GM12874 (cell line): ENCODE measurements around the gene DNAJA4.

ENCODE experiments used
- TF ChIP-seq, protein P1 (sequence below): IDR thresholded peaks from 2 replicates; pipeline ENCODE4 v1.5.1; 2011; ENCODE audit warnings: low read depth, mild to moderate bottlenecking, control low read depth, low read length, moderate library complexity; ENCODE audit not compliant: insufficient read depth

DNAJA4 gene

DNA sequence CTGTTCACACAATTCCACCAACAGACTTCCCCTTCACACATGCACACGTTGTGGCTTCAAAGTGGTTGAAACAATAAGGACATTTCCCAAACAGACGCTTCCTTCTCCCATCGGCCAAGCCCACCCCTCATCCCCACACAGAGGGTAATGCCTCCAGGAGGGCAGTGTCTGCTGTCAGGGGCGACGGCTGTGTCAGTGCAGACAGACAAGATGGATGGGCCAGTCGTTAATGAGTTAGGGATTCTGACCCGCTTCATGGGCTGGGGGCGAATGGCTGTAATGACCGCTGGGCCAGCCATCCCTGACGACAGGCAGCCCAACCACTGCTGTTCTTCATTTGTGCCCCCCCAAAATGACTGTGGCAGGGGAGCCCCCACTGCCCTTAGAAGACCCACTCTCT, 55.2 kb downstream of the DNAJA4 start:
- TF ChIP-seq, protein P1, sequence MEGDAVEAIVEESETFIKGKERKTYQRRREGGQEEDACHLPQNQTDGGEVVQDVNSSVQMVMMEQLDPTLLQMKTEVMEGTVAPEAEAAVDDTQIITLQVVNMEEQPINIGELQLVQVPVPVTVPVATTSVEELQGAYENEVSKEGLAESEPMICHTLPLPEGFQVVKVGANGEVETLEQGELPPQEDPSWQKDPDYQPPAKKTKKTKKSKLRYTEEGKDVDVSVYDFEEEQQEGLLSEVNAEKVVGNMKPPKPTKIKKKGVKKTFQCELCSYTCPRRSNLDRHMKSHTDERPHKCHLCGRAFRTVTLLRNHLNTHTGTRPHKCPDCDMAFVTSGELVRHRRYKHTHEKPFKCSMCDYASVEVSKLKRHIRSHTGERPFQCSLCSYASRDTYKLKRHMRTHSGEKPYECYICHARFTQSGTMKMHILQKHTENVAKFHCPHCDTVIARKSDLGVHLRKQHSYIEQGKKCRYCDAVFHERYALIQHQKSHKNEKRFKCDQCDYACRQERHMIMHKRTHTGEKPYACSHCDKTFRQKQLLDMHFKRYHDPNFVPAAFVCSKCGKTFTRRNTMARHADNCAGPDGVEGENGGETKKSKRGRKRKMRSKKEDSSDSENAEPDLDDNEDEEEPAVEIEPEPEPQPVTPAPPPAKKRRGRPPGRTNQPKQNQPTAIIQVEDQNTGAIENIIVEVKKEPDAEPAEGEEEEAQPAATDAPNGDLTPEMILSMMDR, result no peak

DNA sequence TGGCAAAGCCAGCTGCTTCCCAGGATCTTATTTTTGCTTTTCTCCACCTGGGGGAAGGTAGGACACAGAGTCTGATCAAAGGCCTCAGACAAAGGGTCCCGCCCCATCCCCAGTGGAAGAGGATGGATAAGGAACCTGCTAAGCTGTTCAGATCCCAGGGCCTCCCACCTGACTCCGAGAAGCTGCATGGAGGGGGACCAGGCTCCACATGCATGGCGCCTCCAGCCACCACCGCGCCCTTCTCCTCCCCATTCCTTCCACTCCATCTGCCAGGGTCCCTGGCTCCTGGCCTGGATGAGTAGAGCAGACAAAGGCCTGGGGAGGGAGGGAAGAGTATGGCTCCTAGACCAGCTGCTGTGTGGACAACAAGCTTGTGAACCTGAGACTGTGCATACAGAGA, 55.8 kb downstream of the DNAJA4 start:
- TF ChIP-seq, protein P1, result no peak

DNA sequence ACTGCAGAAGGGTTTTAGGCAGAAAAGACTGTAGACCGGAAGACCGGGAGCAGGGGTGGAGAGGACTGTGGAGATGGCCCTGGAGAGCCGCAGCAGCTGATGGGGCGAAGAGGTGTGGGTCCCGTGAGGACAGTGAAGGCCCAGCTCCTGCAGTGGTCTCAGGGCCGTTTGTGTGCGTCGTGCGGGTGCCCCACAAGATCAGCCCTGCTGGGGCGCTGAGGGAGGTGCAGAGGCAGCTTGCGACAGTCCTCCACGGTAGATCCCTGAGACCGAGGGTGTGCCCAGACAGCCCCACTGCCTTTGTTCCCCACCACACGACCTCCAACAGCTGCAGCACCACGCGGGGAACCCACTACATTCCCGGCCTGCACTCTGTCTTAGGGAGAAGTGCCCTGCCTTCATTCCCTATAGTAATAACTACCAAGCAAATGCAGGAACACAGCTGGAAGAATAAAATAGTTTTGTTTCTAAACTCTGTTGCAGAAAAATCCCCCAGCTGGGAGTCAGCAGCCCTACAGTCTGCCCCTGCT, 56.7 kb downstream of the DNAJA4 start:
- TF ChIP-seq, protein P1, result no peak

DNA sequence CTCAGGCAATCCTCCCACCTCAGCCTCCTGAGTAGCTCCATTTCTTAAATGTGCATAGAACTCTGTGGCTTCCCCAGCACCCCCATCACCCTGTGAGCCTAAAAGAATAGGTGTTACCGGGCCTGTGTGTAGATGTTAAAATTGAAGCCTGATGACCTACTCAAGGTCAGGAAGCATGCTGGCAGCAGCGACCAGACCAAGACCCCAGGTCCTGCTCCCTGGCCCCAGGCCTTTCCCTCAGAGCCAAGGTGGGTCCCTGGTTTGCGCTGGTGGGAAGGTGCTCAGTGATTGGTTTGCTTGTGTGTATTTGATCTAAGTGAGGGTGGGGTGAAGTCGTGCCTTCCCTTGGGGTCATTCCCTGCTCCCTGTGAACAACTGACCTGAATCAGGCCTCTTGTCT, 57.4 kb downstream of the DNAJA4 start:
- TF ChIP-seq, protein P1, result no peak

DNA sequence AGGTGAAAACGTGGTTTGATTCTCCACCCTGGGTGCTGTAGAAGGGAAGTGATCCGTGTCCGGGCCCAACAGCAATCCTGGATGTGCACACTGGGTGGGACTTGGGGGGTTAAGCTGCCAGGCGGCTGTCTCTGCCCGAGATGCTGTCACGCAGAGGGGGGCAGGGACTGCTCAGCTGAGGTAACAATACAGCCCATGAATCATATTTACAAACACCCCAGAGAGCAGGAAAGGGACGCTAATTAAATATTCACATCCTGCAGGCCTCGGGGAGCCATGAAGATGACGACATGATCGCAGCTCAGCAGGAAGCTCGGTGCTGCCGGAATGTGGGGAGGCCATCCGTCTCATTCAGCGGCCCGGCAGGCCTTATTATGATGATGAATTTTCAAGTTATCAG, 57.9 kb downstream of the DNAJA4 start:
- TF ChIP-seq, protein P1, result no peak

DNA sequence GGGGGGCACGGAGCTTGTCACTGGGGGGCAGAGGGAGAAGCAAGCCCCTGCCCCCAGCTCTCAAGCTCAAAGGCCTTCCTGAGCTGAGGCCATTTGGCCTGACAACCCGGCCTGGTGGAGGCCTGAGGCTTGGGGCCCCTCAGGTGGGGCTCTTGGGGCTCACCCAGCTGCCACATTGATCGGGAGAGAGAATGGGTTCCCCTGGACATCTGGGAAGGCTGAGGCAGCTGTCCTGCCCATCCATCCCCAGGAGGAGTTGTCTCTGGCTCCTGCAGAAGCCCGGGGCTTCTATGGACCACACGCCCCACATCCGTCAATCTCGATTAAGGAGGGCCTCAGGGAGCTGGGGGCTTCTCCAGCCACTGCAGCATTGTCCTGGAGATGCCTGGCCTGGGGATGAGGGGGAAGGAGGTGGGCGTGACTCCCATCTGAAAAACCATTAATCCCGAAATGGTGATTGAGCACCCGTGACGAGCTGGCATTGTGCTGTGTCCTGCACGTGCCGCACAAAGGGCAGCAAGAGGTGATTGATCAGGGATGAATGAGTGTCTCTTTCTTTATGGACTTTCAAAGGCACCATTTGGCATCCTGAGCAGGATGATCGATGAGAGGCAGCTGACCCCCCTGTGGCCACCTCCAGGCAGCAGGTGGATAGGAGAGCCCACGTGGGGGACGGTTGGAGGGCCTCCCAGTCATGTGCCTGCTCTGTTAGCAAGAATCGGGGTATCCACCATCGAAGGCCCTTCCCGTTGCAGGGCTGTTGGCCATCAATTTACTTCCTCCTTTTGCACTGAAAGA, 58.6 kb downstream of the DNAJA4 start:
- TF ChIP-seq, protein P1, result no peak

DNA sequence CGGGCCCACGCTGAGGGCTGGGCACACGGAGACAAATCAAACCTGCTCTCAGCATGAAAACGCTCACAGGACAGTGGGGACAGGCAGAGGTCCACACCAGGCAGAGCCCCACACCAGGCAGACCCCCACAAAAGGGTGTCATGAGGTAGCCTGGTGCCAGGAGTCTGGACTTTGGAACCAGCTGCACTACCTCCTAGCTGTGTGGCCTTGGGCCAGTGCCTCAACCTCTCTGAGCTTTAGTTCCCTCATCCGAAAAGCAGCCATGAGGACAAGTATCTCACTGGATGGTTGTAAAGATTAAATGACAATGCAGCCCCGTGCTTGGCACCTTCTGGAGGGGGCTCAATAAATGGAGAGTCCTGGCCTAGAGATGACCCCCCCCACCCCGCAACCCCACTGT, 59.3 kb downstream of the DNAJA4 start:
- TF ChIP-seq, protein P1, result no peak
